Measurements from ENCODE around the gene TENM4. TPM values are rescaled to one million over a fixed set of nuclear protein-coding genes. Genes with fewer than 3 reads are reported as not detected.

TENM4 gene
- total and polyA plus RNA-seq, 4 experiments from 2014 or later: 0.25 to 0.28 TPM; not detected in 2

DNA sequence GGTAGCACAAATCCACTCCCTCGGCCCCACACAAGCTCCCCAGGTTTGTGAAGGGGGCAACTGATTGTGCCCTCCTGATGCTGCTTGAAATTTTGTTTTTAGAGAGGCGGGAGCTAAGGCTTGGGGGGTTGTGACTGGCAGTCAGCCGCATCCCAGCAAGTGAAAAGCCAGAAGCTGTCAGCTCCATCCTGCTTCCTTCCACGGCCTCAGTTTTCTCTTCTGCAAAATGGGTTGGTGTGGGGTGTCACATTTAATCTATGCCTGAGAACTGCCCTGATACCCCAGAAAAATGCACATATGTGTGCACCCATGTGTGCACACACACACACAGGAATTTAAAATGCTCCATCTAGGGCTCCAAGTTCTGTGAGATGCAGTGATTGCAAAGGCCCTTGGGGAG, 358.6 kb downstream of the TENM4 start:
- Histone ChIP-seq H3K9me3 (ENCODE audit: control insufficient read depth in 1 of 2, low read length in 2 of 2) (no peaks in the 10 kb centered on the region), H3K4me1 (ENCODE audit: insufficient read depth, low read length) (no peaks in the 10 kb centered on the region), H3K4me3 (ENCODE audit: low read length in 2 of 2) (no peak overlapping the region), H3K27ac (ENCODE audit: low read depth, low read length) (no peak overlapping the region), H3K36me3 (ENCODE audit: insufficient read depth, low read length) (no peaks in the 10 kb centered on the region), H3K27me3 (ENCODE audit: insufficient read depth, low read length) (no peaks in the 10 kb centered on the region)
- no peak for DNase-seq
- H3K4me3 Mint-ChIP-seq: no peak overlapping the region
- no peaks in the 10 kb centered on the region for H3K27me3 Mint-ChIP-seq
- H3K27ac Mint-ChIP-seq: no peak overlapping the region
- CTCF ChIA-PET (ENCODE audit: partially characterized antibody): no interaction called here
- POLR2A ChIA-PET (ENCODE audit: partially characterized antibody): no interaction called here
- no peaks in the 10 kb centered on the region for H3K4me1 Mint-ChIP-seq
- H3K36me3 Mint-ChIP-seq: no peaks in the 10 kb centered on the region
- intact Hi-C loops (cut with micrococcal nuclease): no loop called here
- no peaks in the 10 kb centered on the region for H3K9me3 Mint-ChIP-seq

DNA sequence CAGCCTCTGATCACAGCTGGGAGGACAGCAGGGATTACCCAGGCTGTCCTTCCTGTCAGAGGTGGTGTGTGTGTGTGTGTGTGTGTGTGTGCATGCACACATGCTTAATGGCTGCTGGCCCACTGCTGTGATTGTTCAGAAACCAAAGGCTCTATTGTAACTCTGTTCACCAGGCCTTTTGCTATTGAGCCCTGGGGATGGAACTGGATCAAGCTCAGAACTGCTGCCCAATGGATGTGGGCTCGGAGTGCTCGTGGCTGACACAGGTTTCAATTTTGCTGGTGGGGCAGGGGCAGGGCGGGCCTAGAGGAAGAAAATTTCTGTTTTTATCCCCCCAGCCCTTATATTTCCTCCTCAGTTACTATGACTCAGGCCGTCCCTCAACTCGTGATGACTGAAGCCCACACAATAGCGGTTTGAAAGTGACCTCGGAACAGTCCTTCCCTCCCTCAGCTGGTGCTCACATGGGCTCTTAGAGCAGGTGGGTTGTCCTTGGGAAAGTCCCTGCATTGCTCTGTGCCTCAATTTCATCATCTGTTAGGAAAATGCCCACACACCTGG, 359.3 kb downstream of the TENM4 start:
- H3K27me3 ChIP-seq (ENCODE audit: insufficient read depth, low read length): no peaks in the 10 kb centered on the region
- no peak overlapping the region for H3K27ac Mint-ChIP-seq
- no peaks in the 10 kb centered on the region for H3K4me1 Mint-ChIP-seq
- H3K4me3 ChIP-seq (ENCODE audit: low read length in 2 of 2): no peak overlapping the region
- H3K4me3 Mint-ChIP-seq: no peak overlapping the region
- H3K9me3 ChIP-seq (ENCODE audit: control insufficient read depth in 1 of 2, low read length in 2 of 2): no peaks in the 10 kb centered on the region
- CTCF ChIA-PET (ENCODE audit: partially characterized antibody): no interaction called here
- H3K36me3 ChIP-seq (ENCODE audit: insufficient read depth, low read length): no peaks in the 10 kb centered on the region
- no peaks in the 10 kb centered on the region for H3K27me3 Mint-ChIP-seq
- intact Hi-C loops (cut with micrococcal nuclease): no loop called here
- H3K36me3 Mint-ChIP-seq: no peaks in the 10 kb centered on the region
- POLR2A ChIA-PET (ENCODE audit: partially characterized antibody): no interaction called here
- no peaks in the 10 kb centered on the region for H3K4me1 ChIP-seq (ENCODE audit: insufficient read depth, low read length)
- H3K9me3 Mint-ChIP-seq: no peaks in the 10 kb centered on the region
- no peak for DNase-seq
- no peak overlapping the region for H3K27ac ChIP-seq (ENCODE audit: low read depth, low read length)

DNA sequence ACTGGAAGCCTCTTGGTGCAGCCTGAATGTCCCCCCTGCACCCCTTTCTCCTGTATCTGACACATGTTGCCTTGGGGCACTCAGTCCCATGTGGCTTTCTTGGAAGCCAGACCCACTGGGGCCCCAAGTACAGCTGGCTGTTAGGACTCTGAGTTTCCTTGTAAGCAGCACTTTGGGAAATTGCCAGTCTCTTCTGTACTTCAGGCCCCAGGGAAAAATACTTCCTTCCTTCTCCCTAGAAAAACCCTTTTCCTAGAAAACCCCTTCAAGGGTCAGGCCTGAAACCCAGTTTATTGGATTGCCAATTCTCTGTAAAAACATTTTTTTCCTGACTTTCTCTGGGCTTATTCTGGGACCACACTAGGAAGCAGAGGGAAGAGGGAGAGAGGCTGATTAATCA, 360.3 kb downstream of the TENM4 start:
- Mint-ChIP-seq H3K27ac (no peak overlapping the region), H3K36me3 (no peaks in the 10 kb centered on the region), H3K9me3 (no peaks in the 10 kb centered on the region), H3K27me3 (no peaks in the 10 kb centered on the region), H3K4me1 (no peaks in the 10 kb centered on the region), H3K4me3 (no peak overlapping the region)
- no peaks in the 10 kb centered on the region for H3K27me3 ChIP-seq (ENCODE audit: insufficient read depth, low read length)
- no peaks in the 10 kb centered on the region for H3K36me3 ChIP-seq (ENCODE audit: insufficient read depth, low read length)
- ChIA-PET POLR2A (ENCODE audit: partially characterized antibody) (no interaction called here), CTCF (ENCODE audit: partially characterized antibody) (interaction anchor here (1.4 kb wide), 1 partner anchor 435 kb away, joined by 3 read pairs; no protein-coding TSS in a partner anchor)
- H3K27ac ChIP-seq (ENCODE audit: low read depth, low read length): no peak overlapping the region
- H3K4me3 ChIP-seq (ENCODE audit: low read length in 2 of 2): no peak overlapping the region
- no peaks in the 10 kb centered on the region for H3K4me1 ChIP-seq (ENCODE audit: insufficient read depth, low read length)
- H3K9me3 ChIP-seq (ENCODE audit: control insufficient read depth in 1 of 2, low read length in 2 of 2): no peaks in the 10 kb centered on the region
- no peak for DNase-seq
- intact Hi-C loops (cut with micrococcal nuclease): no loop called here

DNA sequence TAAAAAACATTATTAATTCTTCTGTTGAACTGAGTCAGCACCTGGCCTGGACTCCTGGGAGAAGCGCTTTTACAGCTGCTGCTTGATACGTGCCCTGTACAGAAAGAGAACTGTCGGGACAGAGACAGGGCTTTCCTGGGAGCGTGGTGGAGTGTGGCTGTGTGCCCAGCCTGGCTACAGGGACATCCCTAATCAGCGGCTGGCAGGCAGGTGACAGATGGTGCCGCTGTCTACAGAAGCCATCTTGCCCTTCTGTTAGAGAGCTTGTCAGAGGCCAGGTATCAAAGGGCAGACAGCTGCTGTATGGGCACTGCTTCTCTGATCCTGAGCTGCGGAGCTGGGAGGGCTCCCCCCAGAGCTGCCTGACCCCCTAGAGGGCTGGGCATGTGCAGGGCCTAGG, 361.8 kb downstream of the TENM4 start:
- no peaks in the 10 kb centered on the region for H3K36me3 ChIP-seq (ENCODE audit: insufficient read depth, low read length)
- H3K27ac Mint-ChIP-seq: no peak overlapping the region
- CTCF ChIA-PET (ENCODE audit: partially characterized antibody): interaction anchor here (1.7 kb wide), 1 partner anchor 434 kb away, joined by 4 read pairs; no protein-coding TSS in a partner anchor

DNA sequence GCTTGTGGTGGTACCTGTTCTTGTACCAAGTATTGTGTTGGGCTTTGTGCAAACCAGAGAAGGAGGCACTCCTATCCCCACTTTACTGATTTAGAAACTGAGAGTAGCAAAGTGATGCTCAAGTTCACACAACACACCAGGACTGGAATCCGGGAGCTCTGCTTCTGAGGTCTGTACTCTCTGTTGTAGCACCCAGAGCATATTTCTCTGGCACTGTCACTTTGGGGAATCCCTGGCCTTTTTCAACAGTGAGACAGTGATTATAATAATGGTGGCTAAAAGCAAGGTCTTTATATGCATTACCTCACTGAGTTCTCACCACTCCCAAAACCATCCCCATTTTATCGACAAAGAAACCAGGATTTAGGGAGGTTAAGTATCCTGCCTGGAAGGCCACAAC, 362.4 kb downstream of the TENM4 start:
- ChIA-PET CTCF (ENCODE audit: partially characterized antibody) (interaction anchor here (1.7 kb wide), 1 partner anchor 433 kb away, joined by 4 read pairs; no protein-coding TSS in a partner anchor), POLR2A (ENCODE audit: partially characterized antibody) (no interaction called here)
- Mint-ChIP-seq H3K27ac (no peak overlapping the region), H3K27me3 (no peaks in the 10 kb centered on the region), H3K4me1 (no peaks in the 10 kb centered on the region), H3K9me3 (no peaks in the 10 kb centered on the region), H3K36me3 (no peaks in the 10 kb centered on the region), H3K4me3 (no peak overlapping the region)
- Histone ChIP-seq H3K9me3 (ENCODE audit: control insufficient read depth in 1 of 2, low read length in 2 of 2) (no peaks in the 10 kb centered on the region), H3K27me3 (ENCODE audit: insufficient read depth, low read length) (no peaks in the 10 kb centered on the region), H3K36me3 (ENCODE audit: insufficient read depth, low read length) (no peaks in the 10 kb centered on the region), H3K4me1 (ENCODE audit: insufficient read depth, low read length) (no peaks in the 10 kb centered on the region), H3K4me3 (ENCODE audit: low read length in 2 of 2) (no peak overlapping the region), H3K27ac (ENCODE audit: low read depth, low read length) (no peak overlapping the region)
- DNase-seq: no peak
- intact Hi-C loops (cut with micrococcal nuclease): no loop called here

More for the DNA sequence above, 361.8 kb downstream of the TENM4 start:
- Mint-ChIP-seq H3K4me1 (no peaks in the 10 kb centered on the region), H3K4me3 (no peak overlapping the region), H3K9me3 (no peaks in the 10 kb centered on the region), H3K36me3 (no peaks in the 10 kb centered on the region), H3K27me3 (no peaks in the 10 kb centered on the region)
- H3K4me1 ChIP-seq (ENCODE audit: insufficient read depth, low read length): no peaks in the 10 kb centered on the region
- no peaks in the 10 kb centered on the region for H3K9me3 ChIP-seq (ENCODE audit: control insufficient read depth in 1 of 2, low read length in 2 of 2)
- POLR2A ChIA-PET (ENCODE audit: partially characterized antibody): no interaction called here
- no peak overlapping the region for H3K27ac ChIP-seq (ENCODE audit: low read depth, low read length)
- no peaks in the 10 kb centered on the region for H3K27me3 ChIP-seq (ENCODE audit: insufficient read depth, low read length)
- intact Hi-C loops (cut with micrococcal nuclease): no loop called here
- H3K4me3 ChIP-seq (ENCODE audit: low read length in 2 of 2): no peak overlapping the region
- DNase-seq: no peak

DNA sequence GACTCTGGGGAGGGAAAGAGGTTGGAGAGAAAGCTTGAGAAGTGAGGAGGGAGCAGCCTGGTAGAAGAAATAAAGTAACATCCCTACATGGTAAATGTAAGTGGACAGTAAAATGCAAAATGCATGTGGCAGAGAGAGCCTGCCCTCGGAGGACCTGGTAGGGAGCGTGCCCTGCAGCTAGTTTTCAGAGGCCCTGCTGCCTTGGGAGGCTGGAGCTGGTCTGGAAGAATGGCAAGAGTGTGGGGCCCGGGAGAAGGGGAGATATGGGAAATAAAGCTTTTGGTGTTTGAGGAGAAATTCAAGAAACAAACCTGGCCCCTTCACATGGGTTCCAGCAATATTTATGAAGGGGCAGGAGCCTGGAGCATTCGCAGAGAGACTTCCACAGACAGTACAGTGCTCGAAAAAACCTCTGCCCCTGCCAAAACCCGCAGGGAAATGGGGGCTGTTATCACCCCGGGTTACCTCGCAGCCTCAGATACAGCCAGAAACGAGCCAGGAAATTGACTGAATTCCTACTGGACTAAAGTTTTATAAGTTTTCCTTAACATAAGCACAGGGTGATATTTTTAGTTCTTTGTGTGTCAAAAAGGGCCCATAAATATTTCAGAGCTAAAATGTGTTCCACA, 363.0 kb downstream of the TENM4 start:
- no peak overlapping the region for H3K27ac Mint-ChIP-seq
- no peaks in the 10 kb centered on the region for H3K9me3 Mint-ChIP-seq
- no peaks in the 10 kb centered on the region for H3K36me3 Mint-ChIP-seq
- no peak for DNase-seq
- Histone ChIP-seq H3K9me3 (ENCODE audit: control insufficient read depth in 1 of 2, low read length in 2 of 2) (no peaks in the 10 kb centered on the region), H3K36me3 (ENCODE audit: insufficient read depth, low read length) (no peaks in the 10 kb centered on the region), H3K4me3 (ENCODE audit: low read length in 2 of 2) (no peak overlapping the region), H3K4me1 (ENCODE audit: insufficient read depth, low read length) (no peaks in the 10 kb centered on the region), H3K27ac (ENCODE audit: low read depth, low read length) (no peak overlapping the region), H3K27me3 (ENCODE audit: insufficient read depth, low read length) (no peaks in the 10 kb centered on the region)
- CTCF ChIA-PET (ENCODE audit: partially characterized antibody): interaction anchor here (1.7 kb wide), 1 partner anchor 433 kb away, joined by 4 read pairs; no protein-coding TSS in a partner anchor
- intact Hi-C loops (cut with micrococcal nuclease): no loop called here
- no peak overlapping the region for H3K4me3 Mint-ChIP-seq
- H3K27me3 Mint-ChIP-seq: no peaks in the 10 kb centered on the region
- no peaks in the 10 kb centered on the region for H3K4me1 Mint-ChIP-seq
- POLR2A ChIA-PET (ENCODE audit: partially characterized antibody): no interaction called here

DNA sequence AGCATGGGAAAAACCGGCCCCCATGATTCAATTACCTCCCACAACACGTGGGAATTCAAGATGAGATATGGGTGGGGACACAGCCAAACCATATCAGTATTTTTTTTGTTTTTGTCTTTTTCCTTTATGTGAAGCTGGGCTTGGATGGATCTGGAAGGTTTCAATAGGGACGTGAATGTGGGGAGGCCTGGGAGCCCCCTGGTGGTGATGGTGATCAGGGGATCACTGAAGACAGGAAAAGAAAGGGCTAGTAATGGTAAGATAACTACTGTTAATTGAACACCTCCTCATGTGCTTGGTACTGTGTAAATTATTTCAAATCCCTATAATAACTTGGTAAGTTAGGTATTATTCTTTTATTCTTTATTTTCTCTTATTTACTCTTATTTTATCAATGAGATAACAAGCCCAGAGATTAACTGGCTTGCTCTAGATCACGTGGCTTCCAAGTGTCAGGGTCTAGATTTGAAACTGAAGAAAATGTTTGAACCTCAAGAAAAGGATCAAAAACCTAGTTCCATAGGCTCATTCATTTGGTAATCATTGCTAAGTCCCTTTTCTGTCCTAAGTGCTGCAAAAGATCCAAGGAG, 364.2 kb downstream of the TENM4 start:
- ChIA-PET POLR2A (ENCODE audit: partially characterized antibody) (no interaction called here), CTCF (ENCODE audit: partially characterized antibody) (interaction anchor here (2.2 kb wide), 1 partner anchor 431 kb away, joined by 10 read pairs; no protein-coding TSS in a partner anchor)
- H3K27ac Mint-ChIP-seq: no peak overlapping the region
- Histone ChIP-seq H3K4me1 (ENCODE audit: insufficient read depth, low read length) (no peaks in the 10 kb centered on the region), H3K27me3 (ENCODE audit: insufficient read depth, low read length) (no peaks in the 10 kb centered on the region), H3K9me3 (ENCODE audit: control insufficient read depth in 1 of 2, low read length in 2 of 2) (no peaks in the 10 kb centered on the region), H3K27ac (ENCODE audit: low read depth, low read length) (no peak overlapping the region), H3K36me3 (ENCODE audit: insufficient read depth, low read length) (no peaks in the 10 kb centered on the region), H3K4me3 (ENCODE audit: low read length in 2 of 2) (no peak overlapping the region)
- H3K4me1 Mint-ChIP-seq: no peaks in the 10 kb centered on the region
- H3K9me3 Mint-ChIP-seq: no peaks in the 10 kb centered on the region
- DNase-seq: peak in 1 of 5 donors; percentile 6
- H3K36me3 Mint-ChIP-seq: no peaks in the 10 kb centered on the region
- intact Hi-C loops (cut with micrococcal nuclease): no loop called here
- no peak overlapping the region for H3K4me3 Mint-ChIP-seq
- no peaks in the 10 kb centered on the region for H3K27me3 Mint-ChIP-seq

Data from CD4-positive, alpha-beta memory T cell (primary cell).